ENCODE data around the gene CLTB.

- TF ChIP-seq POLR2A (IDR thresholded peaks at IDR 0.05; ENCODE audit: borderline replicate concordance, extremely low read depth, insufficient read depth, insufficient read length) (no peak), EZH2 (IDR thresholded peaks at IDR 0.05) (no peak), REST (IDR thresholded peaks at IDR 0.05; ENCODE audit: low read depth) (no peak), POLR2AphosphoS5 (IDR thresholded peaks at IDR 0.05; ENCODE audit: low read depth, low read length) (no peak), EZH2phosphoT487 (IDR thresholded peaks at IDR 0.05; ENCODE audit: borderline replicate concordance) (no peak), TCF7L2 (IDR thresholded peaks at IDR 0.05; ENCODE audit: borderline replicate concordance, extremely low read depth, insufficient read depth, insufficient read length) (no peak)
- TF ChIP-seq, protein P1, sequence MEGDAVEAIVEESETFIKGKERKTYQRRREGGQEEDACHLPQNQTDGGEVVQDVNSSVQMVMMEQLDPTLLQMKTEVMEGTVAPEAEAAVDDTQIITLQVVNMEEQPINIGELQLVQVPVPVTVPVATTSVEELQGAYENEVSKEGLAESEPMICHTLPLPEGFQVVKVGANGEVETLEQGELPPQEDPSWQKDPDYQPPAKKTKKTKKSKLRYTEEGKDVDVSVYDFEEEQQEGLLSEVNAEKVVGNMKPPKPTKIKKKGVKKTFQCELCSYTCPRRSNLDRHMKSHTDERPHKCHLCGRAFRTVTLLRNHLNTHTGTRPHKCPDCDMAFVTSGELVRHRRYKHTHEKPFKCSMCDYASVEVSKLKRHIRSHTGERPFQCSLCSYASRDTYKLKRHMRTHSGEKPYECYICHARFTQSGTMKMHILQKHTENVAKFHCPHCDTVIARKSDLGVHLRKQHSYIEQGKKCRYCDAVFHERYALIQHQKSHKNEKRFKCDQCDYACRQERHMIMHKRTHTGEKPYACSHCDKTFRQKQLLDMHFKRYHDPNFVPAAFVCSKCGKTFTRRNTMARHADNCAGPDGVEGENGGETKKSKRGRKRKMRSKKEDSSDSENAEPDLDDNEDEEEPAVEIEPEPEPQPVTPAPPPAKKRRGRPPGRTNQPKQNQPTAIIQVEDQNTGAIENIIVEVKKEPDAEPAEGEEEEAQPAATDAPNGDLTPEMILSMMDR (IDR thresholded peaks at IDR 0.05 in 2 of 3, conservative IDR thresholded peaks at IDR 0.05 in 1 of 3; ENCODE audit: borderline replicate concordance in 1 of 3, insufficient read depth in 1 of 3, low read depth in 2 of 3, low read length in 2 of 3) = no peak
These were observed 20.3 kb upstream of the CLTB start for GRCh38 chr5:176436656-176437055.
